ENCODE data around the gene FGFR4.

The FGFR4 gene

DNA sequence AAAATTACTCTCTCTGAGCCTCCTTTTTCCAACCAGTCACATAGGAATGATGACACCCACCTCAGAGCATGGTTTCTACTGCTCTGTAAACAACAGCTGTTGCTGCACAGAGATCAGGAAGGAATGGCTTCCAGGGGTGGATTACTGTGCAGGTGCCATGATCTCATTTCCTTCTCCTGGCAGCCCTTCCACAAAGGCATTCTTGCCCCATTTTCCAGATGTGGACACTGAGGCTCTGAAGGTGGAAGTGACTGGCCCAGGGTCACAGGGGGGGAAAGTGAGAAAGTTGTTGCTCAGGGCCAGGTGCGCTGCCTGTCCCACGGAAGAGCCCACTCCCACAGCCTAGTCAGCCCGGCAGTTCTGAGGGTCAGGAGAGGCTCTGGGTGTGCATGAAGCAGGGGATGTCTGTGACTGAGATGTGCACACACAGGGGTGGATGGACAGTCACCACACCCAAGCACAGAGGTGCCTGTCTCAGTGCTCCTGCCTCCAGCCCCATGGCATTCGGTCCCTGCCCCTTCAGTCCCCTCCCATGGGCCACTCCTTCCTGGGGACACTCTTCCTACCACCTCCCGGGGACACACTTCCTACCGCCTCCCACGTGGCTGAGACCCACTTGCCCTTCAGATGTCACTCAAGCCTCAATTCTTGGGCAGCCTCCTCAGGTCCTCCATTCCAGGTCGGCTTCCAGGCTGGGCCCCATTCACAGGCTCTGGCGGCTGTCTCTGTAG, 17.0 kb downstream of the FGFR4 start:
- no peak for DNase-seq

DNA sequence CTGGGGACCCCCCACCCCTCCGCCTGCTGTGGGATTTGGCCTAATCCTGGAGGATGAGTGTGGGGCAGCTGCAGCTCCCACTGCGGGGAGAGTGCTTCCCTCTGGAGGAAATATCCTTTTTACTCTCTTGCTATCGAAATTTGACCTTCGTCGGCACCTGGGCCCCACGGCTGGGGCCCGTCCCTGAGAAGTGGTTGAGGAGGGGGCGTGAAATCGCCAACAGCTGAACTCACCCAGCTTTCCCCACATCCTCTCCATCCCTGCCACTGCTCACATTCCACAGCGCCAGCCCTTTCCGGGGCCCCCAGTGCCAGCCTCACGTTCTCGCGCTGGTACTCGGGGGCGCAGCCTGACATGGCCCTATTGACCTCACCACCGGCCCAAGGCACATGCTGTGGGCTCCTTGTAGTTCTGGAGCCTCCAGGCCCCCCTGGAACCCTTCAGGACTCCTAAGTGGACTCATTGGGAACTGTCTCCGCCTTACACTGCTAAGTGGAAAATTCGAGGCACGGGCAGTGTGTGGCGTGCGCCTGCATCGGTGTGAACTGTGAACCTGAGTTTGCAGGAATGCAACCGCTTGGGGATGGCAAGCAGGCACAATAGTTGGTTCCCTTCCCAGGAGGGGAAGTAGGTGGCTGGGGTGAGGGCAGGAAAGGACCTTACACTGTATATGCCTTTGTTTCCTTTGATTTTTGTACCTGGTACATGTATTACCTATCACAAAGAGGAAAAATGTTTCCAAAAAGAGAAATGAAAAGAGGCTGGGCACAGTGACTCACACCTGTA, 19.2 kb downstream of the FGFR4 start:
- no peak for DNase-seq

DNA sequence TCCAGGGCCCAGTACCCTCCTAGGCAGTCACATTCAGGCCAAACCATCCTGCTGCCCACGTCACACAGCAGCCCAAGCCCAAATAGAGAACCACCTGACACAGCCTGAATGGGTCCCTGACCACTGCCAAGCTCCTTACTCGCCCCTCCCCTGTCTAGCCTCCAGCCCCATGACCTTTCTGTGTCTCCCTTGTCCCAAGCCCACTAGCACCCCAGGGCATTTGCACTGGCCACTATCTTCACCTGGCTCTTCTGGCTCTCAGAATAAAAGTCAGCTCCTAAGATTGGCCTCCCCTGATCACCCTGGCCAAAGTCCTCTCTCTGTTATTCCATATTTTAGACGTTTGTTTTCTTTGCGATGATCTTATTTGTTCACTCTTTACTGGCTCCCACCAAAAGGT, 20.4 kb downstream of the FGFR4 start:
- no peak for DNase-seq

DNA sequence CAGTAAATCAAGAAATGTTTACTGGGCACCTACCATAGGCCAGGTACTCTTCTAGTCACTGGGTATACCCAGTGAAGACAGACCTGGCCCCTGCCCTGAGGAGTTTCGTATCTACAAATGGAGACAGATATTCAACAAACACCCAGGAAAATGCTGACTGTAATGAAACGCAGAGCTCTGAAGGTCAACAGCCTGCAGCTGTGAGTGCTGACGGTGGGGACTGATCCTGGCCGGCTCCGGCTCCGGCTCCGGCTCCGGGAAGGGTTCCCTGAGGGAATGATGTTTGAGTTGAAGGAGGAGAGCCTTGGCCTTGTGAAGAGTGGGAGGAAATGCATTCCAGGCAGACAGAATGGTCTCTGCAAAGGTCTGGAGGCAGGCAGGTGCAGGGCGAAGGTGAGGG, 23.1 kb downstream of the FGFR4 start:
- no peak for DNase-seq

DNA sequence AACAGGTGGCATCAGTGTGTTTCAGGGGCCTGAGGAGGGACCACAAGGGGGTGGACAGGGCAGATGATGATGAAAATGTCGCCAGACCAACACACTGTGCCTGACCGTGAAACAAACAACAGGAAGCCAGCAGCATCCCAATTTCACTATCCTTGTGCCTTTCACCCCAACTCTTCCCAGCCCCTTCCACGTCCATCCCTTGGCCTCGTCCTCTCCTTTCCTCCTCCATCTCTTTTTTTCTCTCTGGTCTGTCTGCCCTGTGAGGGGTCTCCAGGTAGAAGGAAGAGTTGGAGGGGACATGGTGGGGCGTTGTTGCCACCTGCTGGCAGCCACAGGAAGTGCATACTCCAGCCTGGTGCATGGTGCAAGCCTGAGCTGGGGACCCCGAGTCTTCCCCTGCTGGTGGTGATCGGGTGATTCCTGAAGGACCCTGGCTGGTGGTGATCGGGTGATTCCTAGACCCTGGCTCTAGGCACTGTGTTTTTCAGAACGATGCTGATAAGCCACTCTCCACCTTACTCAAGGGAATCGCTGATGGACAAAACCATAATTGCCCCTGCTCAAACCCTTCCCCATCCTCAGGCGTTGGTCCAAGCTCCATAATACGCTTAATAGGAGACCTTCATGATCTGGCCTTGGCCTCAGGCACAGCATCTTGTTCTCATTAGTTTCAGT, 25.1 kb downstream of the FGFR4 start:
- peak; percentile 66 for DNase-seq

DNA sequence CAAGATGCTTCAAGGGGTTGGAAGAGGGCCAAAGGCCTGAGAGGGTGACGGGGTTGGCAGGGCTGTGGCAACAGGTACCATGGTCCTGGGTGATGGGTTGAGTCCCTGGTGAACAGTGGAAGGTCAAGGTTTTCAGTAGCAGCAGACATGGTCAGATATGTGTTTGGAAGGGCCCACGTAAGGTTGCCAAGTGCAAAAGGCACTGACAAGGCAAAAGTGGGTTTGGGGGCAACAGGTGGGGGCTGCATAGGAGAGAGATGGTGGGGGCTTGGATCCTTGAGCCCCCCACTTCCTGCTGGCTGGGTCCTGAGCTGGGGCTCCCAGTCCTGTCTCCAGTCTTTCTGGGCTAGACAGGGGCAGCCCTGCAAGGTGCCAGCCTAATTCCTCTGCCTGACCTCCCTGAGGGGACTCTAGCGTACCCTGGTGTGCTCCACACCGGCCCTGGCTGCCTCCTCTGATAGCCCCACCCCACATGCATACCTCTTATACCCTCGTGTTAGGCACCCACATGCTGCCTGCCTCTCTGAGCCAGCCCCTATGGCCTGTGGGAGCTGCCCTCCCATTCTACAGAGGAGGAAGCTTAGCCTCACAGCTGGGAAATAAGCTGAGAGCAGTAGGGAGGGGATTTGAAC, 26.0 kb downstream of the FGFR4 start:
- no peak for DNase-seq

DNA sequence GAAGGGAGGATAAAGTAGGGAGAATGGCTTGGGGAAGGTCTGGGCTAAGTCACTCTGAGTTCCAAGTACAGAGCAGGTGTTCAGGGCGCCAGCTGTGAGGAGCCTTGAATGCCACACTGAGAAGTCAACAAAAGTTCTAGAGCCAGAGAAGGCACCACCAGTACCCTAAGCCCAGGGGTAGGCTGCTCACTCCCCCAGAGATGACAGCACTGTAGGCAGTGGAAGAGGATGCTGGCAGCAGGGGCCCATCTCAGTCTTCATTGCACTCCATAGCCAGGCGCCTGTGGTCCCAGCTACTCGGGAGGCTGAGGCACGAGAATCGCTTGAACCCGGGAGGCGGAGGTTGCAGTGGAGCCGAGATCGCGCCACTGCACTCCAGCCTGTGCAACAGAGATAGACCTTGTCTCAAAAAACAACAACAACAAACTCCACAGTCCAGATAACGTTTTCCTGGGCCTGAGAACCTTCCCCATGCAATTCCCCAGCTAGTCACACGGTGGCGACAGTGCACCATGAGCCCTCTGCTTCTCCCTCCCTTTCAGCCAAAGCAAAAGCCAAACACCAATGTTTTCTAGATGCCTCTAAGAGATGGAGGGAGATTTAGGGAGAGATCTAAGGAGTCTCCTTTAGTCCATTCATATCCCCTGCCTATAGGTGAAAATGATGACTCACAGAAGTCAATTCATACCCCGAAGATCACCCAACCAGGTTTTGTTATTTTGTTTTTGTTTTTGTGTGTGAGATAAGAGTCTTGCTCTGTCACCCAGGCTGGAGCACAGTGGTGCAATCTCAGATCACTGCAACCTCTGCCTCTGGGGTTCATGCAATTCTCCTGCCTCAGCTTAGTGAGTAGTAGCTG, 27.1 kb downstream of the FGFR4 start:
- peak; percentile 81 for DNase-seq

DNA sequence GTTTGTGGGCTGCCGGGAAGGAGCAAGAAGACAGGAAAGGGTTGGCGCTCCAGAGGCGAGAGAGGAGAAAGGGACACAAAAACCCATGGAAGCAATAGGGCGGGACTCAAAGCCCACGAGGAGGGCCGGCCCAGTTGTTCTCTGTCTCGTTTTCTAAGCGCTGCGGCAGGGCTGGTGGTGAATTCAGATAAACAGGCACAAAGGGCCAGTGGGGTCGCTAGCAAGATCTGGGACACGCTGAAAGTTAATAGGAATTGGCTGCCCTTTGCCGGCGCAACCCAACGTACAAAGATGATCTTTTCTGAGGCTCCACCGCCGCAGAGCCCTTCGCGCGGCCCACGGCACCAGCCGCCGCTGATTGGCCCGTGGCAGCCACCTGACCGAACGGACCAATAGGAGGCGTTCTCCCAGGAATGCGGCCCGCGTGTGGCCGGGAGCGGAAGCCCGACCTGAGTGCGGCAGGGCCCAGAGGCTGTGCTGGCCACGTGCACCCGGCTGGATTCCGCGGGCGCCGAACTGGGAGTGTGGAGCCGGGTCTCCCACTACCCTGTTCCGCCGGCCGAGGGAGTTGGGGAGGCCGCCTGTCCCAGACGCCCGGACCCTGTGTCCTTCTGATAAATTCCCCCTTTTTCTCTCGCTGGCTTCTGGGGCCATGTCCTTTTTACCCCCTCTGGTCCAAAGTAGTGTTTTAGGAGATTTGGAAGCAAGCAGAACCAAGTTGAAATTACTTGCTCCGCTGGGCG, 30.1 kb downstream of the FGFR4 start:
- DNase-seq, result peak; percentile 84

DNA sequence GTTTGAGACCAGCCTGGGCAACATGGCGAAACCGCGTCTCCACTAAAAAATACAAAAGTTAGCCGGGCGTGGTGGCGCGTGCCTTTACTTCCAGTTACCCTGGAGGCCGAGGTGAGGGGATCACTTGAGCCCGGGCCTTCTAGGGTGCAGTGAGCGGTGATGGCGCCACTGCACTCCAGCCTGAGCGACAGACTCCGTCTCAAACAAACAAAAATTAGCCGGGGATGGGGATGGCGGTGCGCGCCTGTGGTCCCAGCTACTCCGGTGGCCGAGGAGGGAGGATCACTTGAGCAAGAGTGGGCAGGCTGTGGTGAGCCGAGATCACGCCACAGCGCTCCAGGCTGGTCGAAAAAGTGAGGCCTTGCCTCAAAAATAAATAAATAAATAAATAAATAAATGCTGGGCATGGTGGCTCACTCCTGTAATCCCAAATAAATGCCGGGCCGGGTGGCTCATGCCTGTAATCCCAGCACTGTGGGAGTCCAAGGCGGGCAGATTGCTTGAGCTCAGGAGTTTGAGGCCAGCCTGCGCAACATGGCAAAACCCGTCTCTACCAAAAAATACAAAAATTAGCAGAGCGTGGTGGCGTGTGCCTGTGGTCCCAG, 30.8 kb downstream of the FGFR4 start:
- no peak for DNase-seq

DNA sequence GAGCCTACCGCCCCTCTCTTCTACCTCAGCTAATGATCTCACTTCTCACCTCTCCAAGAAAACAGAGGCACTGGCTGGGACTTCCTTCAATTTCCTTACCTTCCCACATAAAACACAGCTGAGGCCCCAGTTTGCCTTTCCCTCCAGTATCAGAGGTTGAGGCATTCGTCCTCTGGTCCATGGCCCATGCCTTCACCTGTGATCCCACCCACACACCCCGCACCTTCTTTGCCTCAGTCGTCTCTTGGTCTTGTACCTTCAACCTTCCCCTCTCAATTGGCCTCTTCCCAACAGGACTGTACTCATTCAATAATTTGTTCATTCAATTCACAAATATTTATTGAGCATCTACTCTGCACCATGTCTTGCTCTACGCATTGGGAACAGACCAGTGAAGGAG, 35.9 kb downstream of the FGFR4 start:
- no peak for DNase-seq

DNA sequence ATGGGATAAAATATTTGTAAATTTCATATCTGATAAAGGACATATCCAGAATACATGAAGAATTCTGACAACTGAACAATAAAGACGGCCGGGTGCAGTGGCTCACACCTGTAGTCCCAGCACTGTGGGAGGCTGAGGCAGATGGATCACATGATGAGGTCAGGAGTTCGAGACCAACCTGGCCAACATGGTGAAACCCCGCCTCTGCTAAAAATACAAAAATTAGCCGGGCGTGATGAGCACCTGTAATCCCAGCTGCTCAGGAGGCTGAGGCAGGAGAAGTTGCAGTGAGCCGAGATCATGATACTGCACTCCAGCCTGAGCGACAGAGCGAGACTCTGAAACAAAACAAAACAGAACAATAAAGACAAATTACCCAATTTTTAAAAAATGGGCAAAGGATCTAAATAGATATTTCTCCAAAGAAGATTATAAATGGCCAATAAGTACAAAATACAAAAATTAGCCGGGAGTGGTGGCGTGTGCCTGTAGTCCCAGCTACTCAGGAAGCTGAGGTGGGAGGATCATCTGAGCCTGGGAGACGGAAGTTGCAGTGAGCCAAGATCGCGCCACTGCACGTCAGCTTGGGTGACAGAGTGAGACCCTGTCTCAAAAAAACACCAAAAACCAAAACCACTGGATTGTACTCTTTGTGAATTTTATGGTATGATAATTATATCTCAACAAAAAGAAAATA, 37.2 kb downstream of the FGFR4 start:
- no peak for DNase-seq

DNA sequence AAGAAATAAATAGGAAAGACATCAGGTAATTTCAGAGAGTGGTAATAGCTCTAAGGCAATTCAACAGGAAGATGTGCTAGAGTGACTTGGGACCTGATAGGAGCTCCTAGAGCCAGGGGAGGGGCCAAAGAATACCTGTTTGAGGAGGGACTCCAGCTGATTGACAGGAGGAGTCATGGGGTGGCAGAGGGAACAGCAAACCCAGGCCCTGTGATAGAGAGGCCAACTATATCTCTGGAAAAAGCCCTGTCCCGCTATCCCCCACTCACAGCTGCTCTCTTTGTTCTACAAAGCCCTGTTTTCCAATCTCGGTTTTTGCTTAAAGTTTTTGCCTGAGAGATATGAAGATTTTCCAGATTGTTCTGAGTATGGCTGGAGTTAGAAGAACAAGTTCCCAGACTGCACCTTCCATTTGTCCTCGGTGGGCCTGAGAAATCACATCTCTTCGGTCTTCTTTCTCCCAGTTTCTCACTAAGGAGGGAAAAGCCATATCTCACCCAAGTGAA, 37.8 kb downstream of the FGFR4 start:
- DNase-seq, result no peak

DNA sequence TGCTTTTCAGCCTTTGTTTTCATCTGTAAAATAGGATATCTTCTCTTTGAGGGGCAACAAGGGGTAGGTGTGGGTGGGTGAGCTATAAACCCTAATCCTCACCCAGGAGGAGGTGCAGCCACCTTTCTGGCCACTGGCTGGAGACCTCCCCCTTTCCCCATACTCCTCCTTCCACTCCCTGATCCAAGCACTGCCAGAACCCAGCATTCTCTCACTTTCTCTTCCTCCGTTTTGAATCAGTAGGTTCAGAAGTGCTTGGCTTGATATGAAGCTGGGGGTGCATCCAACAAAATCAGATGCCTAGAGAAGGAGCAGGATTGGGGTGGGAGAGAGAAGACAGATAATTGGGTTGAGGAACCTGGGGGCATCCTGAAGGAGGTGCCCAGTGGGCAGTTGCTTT, 40.1 kb downstream of the FGFR4 start:
- DNase-seq, result no peak

DNA sequence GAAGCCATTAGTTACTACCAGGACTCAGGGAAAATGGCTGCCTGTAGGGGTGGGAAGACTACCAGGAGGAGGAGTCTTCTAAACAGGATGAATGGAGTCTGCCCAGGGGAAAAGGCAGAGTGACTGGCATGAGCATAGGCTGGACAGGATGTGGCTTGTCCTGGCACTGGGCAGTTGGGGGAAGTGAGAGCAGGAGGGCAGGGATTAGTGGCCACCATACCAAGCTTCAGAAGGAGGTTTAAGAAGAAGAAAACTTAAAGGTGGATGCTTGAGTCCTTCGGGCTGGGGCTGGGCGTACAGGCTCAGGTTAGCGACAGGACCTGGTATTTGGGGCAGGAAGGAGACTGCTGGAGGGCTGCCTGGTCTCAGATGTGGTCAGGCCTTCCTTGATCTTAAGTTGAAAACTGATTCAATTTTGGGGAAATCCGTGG, 41.9 kb downstream of the FGFR4 start:
- no peak for DNase-seq

DNA sequence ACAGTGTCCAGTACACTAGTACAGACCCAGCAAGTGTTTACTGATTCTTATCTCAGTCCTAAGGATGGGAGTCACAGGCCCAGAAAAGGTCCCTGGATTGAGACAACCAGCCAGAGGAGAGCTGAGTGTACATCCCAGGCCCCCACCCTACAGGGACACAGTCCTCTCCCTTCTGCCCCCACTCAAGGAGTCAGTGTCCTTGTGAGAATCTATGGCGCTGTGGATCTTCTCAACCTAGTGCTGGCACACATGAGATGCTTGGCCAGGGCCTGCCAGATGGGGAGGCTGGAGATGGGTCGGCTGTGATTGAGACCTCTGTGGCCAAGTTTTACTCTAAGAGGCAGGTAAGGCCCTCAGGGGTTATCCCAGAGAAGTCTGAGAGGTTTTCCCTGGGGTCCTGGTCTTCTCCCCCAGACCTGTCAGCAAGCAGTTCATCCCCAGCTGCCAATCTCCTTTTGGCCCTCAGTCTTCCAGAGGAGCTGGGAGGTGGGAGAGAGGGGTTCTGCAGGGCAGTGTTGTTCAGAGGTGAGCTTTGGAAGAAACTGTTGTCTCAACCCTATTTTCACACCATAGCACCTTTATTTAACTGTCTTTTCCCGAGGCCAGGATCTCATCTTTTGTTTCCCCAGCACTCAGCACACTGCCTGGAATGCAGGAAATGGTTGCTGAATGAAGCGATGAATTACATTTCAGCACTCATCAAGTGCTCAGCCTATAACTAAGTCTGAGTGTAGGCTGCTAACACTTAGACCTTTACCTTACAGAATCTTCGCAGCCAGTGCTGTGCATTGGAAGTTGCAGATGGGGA, 43.7 kb downstream of the FGFR4 start:
- no peak for DNase-seq

DNA sequence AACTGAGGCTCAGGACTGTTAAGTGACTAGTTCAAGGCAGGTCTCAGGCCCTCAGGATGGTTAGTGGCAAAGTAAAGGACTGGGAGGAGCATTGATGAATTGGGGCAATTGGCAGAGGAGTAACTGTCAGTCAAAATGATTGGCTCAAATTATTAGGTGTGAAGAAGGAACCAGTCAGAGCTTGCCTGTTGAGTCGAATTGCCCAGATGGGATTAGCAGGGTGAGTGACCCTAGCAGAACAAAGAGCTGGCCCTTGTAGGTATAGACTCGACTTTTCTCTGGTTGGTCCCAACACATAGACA, 44.3 kb downstream of the FGFR4 start:
- no peak for DNase-seq

DNA sequence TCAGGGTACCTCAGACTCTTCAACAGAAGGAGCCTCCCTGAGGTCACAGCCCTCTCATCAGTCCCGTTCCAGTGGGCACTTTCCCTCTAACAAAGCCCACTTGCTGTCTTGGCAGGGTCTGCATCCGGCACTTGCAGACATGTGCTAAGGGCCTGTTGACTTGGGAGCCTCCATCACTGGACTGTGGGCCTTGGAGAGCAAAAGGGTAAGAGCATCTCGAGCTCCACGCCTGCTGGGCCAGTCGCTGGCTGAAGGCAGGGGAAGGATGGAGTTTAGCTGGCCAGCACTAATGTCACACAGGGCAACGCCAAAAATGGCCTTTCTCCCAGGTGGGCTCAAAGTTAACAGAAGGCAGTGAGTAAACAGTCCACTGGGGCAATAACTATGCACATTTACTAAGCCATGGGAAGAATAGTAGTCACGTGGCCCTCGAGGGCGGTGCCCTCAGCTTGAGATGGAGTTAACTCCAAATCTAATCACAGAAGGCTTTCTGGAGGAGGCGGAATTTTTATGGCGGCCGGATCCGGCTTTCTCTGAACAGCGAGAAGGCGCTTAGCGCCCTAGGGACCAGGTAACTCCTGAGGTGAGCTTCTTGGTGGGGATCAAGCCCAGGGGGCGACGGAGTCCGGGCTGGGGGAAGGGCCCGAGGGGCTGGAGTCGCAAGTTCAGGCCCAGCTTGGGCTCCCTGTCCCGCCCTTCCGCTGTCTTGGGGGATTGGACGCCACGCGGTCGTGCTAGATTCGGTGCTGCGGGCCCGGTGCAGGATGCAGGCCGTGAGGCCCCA, 44.8 kb downstream of the FGFR4 start:
- no peak for DNase-seq

DNA sequence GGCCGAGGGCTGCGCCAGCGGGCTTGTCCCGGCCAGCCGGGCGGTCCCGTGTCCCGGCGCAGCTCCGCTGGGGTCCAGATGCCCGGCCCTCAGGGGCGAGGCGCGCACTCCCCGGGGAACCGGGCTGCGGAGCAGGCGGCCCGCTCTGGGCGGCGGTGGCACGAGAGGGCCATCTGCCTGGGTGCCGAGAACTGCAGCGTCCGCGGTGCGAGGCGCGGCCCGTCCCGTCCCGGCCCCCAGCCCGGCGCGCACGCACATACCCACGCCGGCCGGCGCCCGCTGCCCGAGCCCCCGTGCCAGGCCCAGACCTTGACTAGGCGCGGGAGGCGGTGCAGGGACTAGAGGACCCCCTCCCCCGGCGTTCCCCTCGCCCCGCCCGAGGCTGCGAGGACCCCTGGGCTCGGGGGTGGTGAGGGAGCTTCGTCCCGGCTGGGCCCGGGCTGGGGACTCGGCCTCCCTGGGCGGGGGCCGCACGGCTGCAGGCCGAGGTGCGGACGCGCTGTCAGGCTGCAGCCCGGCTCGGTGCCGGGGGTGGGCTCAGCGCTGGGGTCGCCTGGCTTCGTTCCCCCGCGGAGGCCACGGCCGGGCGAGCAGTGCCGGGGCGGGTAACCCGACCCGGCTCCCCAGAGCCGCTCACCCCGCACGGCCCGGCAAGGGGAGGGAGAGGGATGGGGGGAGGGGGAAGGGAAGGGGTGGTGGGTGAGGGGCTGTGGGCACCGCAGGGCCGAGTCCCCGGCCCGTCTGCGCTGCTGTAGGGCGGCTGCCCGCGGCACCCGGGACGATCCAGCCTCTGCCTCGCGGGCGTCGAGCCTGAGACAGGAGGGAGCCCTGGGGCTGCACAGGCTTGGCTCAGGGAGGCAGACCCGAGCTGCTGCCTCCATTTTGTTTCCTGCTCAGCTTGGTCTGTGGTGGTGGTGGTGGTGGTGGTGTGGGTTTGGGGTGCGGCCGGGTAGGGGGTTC, 45.7 kb downstream of the FGFR4 start:
- peak; percentile 52 for DNase-seq
